ENCODE data around the gene CEP70. TPM values are rescaled to one million over a fixed set of nuclear protein-coding genes. Genes with fewer than 3 reads are reported as not detected.
A peak's percentile ranks its signal among the peaks of the same experiment; 100 is the strongest.

The CEP70 gene
- total RNA-seq, 1 experiment from 2014 or later = 32.6 TPM

DNA sequence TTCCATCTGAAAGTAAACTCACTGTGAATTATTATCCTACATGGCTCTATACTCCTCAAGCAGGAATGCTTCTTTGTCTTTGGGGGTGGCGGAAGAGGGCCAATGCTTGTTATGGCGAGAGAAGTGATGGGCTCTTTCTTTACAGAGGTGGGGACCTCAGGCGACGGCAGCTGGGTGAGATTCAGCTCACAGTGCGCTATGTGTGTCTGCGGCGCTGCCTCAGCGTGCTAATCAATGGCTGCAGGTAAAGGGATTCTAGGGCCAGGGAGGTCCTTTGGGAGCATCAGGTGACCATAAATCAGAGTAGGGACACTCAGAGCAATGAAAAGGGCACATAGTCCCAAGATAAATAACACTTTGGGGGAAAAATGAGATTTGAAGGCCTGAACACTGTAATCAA is 120.7 kb downstream of the CEP70 start:
- Histone ChIP-seq H2BK5ac (ENCODE audit: insufficient read length, low read length) (no peak overlapping the region), H4K91ac (ENCODE audit: insufficient read length, low read depth, low read length) (no peak overlapping the region), H3K79me1 (ENCODE audit: insufficient read depth, low read depth, low read length, poor library complexity, severe bottlenecking) (no peaks in the 10 kb centered on the region), H2BK20ac (ENCODE audit: low read depth, low read length, poor library complexity, severe bottlenecking) (no peak overlapping the region), H3K79me2 (ENCODE audit: insufficient read depth, low read length) (no peaks in the 10 kb centered on the region), H3K9me3 (ENCODE audit: control insufficient read depth, low read depth, low read length) (no peaks in the 10 kb centered on the region), H3K9ac (ENCODE audit: extremely low read depth, insufficient read length, low read length) (no peak overlapping the region), H3K18ac (ENCODE audit: insufficient read length, low read depth, low read length) (no peak overlapping the region), H2BK12ac (ENCODE audit: insufficient read length, low read depth, low read length) (no peak overlapping the region), H4K8ac (replicated peaks; ENCODE audit: insufficient read length, low read depth, low read length) (no peak overlapping the region), H3K27me3 (ENCODE audit: insufficient read depth, low read length) (no peaks in the 10 kb centered on the region), H3K4me2 (ENCODE audit: insufficient read depth, insufficient read length, low read length) (no peak overlapping the region), H2AK5ac (ENCODE audit: insufficient read length, low read length) (no peak overlapping the region), H3K14ac (ENCODE audit: insufficient read depth, low read length) (no peak overlapping the region), H4K20me1 (ENCODE audit: control insufficient read depth, insufficient read depth, insufficient read length) (no peaks in the 10 kb centered on the region), H3K4me1 (ENCODE audit: insufficient read depth, low read length) (no peaks in the 10 kb centered on the region), H3K23me2 (ENCODE audit: insufficient read length, low read depth, low read length, poor library complexity, severe bottlenecking) (peaks cover 2% of the 10 kb centered on the region), H3K4ac (ENCODE audit: low read depth, low read length) (no peak overlapping the region), H2BK15ac (ENCODE audit: low read depth, low read length) (no peak overlapping the region), H3K27ac (ENCODE audit: insufficient read length, low read depth, low read length) (no peak overlapping the region), H4K5ac (ENCODE audit: insufficient read length, low read depth, low read length) (no peak overlapping the region), H2BK120ac (ENCODE audit: low read depth, low read length, poor library complexity, severe bottlenecking) (no peak overlapping the region), H3T11ph (ENCODE audit: low read length) (no peak overlapping the region), H3K56ac (ENCODE audit: insufficient read length, low read depth, low read length) (no peak overlapping the region), H3K23ac (ENCODE audit: insufficient read length, low read depth, low read length) (no peak overlapping the region), H2AFZ (ENCODE audit: low read length) (no peak overlapping the region)
- WGBS (ENCODE audit: extremely low coverage, insufficient read length, low lambda C conversion rate) = no CpG with 5 or more reads among the region's 8 CpGs
- peaks cover 0 to 8% (median 2%) of the 10 kb centered on the region in 3 experiments; a peak in 5 of 7 replicates for H3K36me3 Mint-ChIP-seq (ENCODE audit: insufficient read depth in 1 of 3, low read depth in 3 of 3)
- no peaks in the 10 kb centered on the region for H3K9me3 Mint-ChIP-seq
- peak; percentile 15 for DNase-seq
- H3K4me1 Mint-ChIP-seq = no peaks in the 10 kb centered on the region
- TF ChIP-seq, protein P1, sequence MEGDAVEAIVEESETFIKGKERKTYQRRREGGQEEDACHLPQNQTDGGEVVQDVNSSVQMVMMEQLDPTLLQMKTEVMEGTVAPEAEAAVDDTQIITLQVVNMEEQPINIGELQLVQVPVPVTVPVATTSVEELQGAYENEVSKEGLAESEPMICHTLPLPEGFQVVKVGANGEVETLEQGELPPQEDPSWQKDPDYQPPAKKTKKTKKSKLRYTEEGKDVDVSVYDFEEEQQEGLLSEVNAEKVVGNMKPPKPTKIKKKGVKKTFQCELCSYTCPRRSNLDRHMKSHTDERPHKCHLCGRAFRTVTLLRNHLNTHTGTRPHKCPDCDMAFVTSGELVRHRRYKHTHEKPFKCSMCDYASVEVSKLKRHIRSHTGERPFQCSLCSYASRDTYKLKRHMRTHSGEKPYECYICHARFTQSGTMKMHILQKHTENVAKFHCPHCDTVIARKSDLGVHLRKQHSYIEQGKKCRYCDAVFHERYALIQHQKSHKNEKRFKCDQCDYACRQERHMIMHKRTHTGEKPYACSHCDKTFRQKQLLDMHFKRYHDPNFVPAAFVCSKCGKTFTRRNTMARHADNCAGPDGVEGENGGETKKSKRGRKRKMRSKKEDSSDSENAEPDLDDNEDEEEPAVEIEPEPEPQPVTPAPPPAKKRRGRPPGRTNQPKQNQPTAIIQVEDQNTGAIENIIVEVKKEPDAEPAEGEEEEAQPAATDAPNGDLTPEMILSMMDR (conservative IDR thresholded peaks at IDR 0.05) = no peak
- no peaks in the 10 kb centered on the region for H3K27me3 Mint-ChIP-seq (ENCODE audit: low read depth)
- H3K27ac Mint-ChIP-seq = peak overlapping the region in 1 of 3 experiments; percentile 74; a peak in 1 of 7 replicates
- H3K4me3 Mint-ChIP-seq = no peak overlapping the region

All from H9 (cell line).